GM21737 (cell line): ENCODE data around the gene PDZD7.

Experiments
- ATAC-seq: cut with Tn5 transposase; IDR thresholded peaks from one replicate; pipeline ENCODE4 v1.9.1; 2021; ENCODE audit warnings: mild to moderate bottlenecking, moderate library complexity; ENCODE audit not compliant: unreplicated experiment

The PDZD7 gene

DNA sequence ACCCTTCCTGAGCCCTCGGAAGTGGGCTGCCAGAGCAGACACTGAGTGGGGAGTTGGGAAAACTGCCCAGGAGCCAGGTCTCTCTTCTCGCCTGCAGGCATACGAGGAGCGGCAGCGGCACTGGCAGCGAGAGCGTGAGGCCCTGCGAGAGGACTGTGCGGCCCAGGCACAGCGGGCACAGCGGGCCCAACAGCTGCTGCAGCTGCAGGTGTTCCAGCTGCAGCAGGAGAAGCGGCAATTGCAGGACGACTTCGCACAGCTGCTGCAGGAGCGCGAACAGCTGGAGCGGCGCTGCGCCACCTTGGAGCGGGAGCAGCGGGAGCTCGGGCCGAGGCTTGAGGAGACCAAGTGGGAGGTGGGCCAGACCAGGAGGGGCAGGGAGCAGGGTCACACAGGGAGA lies 25.6 kb downstream of the PDZD7 start:
- no peak for ATAC-seq

DNA sequence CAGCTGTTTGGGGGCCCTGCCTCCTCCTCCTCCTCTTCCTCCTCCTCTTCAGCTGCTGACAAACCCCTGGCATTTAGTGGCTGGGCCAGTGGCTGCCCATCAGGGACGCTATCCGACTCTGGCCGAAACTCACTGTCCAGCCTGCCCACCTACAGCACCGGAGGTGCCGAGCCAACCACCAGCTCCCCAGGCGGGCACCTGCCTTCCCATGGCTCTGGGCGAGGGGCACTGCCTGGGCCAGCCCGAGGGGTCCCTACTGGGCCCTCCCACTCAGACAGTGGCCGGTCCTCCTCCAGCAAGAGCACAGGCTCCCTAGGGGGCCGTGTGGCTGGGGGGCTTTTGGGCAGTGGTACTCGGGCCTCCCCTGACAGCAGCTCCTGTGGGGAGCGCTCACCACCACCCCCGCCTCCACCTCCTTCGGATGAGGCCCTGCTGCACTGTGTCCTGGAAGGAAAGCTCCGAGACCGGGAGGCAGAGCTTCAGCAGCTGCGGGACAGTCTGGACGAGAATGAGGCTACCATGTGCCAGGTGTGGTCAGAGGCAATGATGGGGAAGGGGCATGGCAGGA lies 27.2 kb downstream of the PDZD7 start:
- ATAC-seq, result no peak

DNA sequence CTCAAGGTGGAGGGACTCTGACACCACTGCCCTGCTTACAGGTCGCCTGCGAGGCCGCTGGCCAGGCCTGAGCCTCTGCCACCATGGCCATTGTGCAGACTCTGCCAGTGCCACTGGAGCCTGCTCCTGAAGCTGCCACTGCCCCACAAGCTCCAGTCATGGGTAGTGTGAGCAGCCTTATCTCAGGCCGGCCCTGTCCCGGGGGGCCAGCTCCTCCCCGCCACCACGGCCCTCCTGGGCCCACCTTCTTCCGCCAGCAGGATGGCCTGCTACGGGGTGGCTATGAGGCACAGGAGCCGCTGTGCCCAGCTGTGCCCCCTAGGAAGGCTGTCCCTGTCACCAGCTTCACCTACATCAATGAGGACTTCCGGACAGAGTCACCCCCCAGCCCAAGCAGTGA lies 28.5 kb downstream of the PDZD7 start:
- ATAC-seq, result no peak

DNA sequence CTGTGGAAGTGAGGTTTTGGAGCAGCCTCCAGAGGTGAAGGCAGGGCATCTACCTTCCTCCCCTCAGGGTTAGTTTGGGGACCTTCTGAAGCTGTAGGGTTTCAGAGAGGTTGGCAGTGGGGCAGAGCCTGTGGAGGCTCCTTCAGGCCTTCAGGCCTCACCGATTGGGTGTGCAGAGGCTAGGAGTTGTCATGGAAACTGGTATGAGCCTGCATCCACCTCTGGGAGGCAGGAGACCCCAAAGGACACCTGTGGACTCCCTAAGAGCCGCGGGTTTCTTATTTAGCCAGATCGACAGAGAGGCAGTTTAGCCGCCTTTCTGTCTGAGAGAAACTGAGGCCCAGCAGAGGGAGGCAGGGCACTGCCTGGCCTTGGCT lies 29.3 kb downstream of the PDZD7 start:
- no peak for ATAC-seq

DNA sequence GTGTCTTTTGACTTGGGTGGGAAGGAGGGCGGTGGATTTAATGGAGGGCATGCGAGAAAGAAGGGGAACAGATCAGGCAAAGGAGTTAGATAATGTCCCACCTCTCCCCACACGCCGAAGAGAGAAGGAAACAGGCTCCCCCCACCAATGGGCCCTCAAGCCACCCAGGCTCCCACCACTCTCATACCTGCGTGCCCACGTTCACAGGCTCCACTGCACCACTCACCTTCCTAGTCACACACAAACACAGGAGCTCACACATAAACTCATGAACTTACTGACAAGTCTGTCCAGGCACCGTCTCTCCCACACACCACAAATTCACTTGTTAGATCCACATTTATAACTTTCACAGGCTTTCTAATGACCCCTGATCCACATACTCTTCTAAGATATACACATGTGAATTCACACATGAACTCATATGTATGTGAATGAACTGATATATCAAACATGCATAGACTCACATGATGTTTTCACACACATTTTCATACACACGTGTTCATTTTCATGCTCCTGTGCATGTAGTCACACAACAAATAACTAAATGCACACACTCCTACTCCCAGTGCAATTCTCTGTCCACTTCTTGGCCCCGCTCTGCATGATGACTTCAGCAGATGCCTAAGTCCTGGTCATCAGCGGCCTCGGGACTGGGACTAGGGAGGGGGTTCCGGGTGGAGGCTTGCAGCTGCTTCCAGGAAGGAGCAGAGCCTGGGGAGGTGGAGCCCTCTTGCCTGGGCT lies 29.8 kb downstream of the PDZD7 start:
- no peak for ATAC-seq

DNA sequence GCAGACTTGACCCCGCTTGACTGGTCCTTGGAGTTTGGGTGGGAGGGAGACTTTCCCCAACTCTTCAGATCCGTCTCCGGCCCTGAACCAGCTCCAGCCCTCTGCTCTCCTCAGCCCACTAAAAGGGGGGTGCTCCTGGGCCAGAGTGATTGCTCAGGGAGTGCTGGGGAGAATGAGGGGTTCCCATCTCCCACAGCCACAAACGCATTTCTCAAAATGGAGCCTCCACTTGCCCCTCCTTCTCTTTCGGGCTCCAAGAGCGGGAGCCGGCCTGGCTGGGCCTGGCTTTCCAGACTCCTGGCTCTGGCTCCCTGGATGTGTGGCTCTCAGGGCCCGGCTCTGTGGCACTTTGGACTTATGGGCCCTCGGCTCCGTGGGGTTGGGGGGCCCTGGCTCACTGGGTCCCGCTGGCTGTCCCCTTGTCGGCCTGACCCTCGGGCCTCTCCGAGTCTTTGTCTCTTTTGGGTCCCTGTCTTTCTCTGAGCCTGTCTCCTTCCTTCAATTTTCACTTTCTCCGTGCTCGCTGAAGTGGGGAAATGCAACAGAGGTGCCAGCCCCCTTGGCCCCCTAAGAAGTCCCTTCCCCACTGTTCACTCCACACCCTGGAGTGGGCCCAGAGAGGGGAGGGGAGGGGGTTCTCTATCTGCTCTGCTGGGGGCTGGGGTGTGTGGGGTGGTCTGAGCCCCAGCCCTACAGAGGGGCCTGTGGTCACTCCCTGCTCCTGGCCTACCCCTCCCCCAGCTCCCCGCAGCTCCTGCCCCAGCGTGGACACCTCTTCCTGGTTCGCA lies 30.6 kb downstream of the PDZD7 start:
- no peak for ATAC-seq

DNA sequence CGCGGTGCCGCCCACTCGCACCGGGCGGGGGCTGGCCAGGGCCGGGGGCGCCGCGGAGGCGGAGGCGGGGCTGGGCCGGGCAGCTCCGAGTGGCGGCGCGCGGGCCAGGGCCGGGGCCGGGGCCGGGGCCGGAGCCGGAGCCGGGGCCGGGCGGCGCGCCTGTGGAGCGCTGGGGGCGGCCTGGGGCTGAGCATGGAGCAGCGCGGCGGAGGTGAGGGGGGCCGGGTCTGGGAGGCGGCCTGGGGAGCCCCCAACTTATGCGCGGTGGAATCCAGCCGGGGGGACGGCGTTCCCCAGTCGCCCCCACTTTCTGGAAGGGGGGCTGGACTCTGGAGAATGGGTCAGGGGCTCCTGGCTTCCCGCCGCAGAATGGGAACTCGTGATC lies 31.2 kb downstream of the PDZD7 start, which contains the start of gene LZTS2:
LZTS2 (plus strand) TSS at position 67 of the 385 bp plus-strand sequence. CDS start 2,731 bp downstream, outside the sequence.
- ATAC-seq, result no peak

DNA sequence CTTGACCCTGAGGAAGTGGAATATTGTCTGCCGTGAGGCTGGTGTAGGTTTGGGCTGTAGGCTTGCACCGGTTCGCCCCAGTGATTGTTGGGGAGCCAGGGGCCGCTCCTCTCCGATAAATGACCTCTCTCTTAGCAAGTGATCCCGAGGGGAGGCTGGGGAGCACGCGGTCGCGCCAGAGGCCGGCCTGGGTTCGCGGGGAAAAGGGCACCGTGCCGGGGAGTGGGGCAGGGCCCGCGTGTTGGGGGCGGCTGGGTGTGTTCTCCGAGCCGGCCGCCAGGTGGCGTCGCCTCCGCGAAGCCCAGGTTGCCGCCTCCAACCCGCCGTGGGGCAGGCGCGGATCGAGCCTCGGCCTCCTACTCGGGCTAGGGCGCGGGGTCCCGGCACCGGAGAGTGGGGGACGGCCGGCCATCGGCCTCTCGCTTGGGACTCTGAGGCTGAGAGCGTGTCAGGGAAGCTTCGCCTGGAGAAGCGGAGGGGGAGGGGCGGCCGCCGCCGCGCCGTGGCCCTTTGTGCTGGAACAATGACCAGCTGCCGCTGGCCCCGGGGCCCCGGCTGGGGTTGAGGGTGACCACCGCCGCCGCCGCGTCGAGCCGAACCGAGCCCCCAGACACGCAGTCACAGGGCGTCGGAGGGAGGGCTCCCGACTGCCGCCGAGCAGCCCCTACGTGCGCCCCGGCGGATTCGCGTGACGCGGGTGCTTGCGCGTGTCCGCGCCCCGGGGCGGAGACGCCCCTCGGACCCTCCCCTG lies 31.8 kb downstream of the PDZD7 start:
- ATAC-seq, result peak; percentile 41

DNA sequence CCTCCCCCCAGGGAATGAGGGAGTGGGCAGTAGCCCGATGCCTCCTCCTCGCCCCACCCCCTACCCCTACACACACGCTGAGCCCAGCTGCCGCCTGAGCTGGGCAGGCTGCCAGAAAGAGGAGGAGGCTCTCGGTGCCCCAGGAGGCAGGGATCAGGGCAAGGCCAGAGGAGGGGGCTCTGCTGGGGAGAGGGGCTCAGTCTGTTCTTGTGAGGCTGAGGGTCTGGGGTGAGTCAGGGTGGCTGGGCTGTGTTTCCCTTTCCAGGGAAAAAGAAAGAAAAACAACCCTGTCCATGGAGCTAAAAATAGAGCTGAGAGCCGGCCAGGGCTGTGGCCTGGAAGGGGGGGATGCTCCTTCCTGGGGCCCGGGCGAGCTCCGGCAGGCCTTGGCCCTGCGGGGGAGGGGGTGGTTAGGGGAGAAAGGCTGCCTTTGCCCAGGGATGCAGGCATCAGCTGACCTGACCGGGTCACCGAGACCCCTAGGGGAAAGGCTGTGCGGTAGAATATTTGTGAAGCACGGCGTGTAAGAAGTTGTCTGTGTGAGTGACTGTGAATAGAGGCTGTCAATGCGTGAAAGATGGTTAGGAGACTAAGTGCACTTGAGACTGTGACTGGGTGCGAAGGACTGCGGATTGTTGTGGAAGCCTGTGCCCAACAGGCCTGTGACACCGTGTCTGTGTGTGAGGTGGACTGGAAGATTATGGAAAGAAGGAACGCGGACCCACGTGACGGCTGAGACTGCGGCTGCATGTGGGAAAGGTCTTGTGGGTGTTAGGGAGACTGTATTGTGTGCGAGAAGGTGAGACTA lies 32.5 kb downstream of the PDZD7 start:
- peak; percentile 18 for ATAC-seq

DNA sequence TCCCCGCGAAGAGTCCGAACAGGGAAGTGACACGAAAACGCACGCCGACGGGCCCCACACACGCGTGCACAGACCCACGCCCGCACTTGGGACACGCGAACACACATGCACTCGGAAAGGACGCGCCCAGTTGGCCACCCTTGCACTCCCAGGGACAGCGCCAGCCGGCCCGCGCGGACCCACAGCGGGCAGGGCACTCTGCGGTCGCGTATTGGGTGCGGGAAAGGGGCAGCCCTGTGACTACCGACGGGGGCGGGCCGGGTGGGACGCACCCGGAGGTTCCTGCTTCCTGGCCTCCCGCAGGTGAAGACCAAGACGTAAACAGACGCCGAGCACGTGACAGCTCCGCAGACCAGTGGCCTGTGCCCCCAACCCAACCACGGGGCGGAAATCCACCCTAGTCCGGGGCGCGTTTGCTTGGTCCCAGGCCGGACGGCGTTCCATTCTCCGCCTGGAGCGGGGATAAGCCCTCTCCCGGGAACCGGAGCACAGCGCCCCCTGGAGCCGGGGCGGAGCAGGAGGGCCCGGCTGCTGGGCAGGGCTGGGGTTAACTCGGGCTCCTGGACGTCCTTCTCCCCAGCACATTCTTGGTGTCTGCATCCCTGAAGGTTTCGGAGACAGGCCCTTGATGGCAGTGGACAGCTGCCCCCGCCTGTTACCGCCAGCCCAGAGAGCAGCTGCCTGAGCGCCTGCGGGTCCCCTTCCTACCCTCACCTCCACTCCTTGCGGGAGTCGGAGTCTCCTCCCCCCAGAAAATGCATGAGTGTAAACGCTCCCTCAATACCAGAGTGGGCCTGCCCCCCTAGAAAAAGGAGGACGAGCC lies 33.4 kb downstream of the PDZD7 start:
- ATAC-seq, result peak; percentile 32

DNA sequence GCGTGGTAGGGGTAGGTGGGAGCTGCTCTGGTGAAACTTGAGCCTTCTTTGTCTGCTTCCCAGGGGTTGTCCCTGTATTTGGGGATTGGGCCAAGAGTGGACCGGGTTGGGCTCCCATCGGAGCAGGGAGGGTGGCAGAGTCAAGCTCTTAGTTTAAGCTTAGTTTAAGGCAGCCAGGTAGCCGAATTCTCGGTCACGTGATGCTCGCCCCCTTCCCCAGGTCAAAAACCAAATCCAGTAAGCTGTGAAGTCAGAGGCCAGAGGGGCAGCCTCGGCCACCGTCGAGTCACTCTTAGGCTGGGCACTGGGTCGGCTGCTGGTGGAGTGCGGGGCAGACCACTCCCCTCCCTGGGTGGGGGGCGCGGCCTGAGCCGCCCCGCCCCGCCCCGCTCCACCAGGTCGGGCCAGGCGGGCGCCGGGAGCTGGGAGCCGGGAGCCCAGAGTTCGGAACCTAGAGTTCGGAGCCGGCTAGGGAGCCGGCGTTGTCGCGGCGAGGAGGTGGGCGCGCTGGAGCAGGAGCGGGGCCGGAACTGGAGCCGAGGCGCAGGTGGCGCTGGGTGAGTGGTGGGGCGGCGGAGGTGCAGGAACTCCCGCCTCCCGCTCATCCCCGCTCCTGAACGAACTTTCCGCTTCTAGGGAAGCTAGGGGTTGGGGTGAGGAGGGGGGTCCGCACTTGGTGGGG lies 34.1 kb downstream of the PDZD7 start:
- no peak for ATAC-seq

DNA sequence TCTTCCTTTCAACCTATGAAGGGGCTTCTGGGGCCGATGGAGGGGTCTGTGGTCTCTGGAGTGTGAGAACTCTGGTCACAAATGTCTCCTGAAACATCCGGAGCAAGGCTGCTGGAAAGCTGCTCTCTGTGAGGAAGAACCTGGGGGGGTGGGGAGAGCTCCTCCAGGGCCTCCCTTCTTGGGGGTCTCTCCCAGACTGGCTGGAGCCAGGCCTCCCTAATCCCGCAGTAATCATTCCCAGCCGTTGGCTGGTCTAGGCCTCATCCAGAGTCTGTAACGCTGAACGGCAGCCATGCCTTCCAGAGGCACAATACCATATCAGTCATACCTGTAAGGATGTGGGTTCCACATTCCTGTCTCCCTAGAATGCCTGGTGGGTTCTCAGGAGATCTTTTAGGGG lies 35.7 kb downstream of the PDZD7 start:
- ATAC-seq, result no peak

DNA sequence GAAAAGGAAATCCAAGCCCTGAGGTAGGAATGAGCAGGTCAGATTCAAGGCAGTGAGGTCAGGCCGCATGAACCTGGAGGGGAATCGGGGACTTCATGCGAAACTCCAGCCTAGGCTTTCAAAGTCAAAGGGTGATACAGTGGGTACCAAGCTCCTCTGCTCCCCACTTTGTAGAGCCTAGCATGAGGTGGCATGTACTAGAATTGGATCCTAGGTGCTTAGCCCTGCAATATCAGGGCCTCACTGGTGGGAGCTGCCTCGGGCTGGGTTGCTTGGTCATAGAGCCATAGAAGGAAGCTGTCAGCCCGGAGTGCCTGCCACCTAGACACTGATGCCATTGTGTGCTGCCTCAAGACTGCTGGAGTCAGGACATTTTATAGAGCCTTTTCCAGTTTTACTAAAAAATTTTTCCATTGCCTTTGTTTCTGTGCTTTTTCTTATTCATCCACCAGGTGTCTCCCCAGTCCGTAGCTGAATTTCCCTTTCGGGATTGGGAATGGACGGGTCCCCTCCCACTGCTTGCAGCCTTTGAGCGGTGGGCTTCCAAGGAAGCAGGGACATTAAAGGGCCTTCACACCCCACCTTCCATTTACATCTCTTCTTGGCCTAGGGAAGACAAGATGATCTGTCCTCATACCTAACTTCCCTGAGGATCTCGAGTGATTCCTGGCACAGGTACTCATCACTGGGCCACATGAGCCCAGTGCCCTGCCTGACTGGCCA lies 36.8 kb downstream of the PDZD7 start:
- no peak for ATAC-seq

DNA sequence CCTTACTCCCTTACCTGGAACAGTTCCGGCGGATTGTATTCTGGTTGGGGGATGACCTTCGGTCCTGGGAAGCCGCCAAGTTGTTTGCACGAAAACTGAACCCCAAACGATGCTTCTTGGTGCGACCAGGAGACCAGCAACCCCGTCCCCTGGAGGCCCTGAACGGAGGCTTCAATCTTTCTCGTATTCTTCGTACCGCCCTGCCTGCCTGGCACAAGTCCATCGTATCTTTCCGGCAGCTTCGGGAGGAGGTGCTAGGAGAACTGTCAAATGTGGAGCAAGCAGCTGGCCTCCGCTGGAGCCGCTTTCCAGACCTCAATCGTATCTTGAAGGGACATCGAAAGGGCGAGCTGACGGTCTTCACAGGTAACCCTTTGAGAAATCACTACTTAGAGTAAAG lies 41.8 kb downstream of the PDZD7 start:
- ATAC-seq, result no peak

DNA sequence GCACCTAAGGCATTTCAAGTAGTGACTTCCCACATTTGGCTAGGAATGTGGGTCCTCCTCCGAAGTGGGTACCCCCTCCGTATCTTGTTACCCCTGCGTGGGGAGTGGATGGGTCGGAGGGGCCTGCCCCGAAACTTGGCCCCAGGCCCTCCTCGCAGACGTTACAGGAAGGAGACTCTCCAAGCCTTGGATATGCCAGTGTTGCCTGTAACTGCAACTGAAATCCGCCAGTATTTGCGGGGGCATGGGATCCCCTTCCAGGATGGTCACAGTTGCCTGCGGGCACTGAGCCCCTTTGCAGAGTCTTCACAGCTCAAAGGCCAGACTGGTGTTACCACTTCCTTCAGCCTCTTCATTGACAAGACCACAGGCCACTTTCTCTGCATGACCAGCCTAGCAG lies 42.8 kb downstream of the PDZD7 start:
- ATAC-seq, result no peak

DNA sequence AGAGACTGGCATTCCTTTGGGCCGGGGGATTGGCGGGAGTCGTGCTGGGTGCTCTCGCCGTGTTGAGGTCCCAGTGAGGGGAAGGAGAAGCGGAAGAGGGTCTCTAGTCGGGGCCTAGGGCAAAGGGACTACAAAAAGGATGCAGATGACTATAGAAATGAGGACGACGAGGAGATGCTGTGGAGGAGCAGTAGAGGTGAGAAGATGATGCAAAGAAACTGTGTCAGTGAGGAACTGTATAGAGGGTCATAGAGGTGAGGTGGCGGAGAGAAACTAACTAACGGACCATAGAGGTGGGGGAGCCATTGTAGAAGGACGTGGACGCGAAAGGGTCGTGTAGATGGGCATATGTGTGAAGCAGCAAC lies 43.3 kb downstream of the PDZD7 start:
- ATAC-seq, result no peak

DNA sequence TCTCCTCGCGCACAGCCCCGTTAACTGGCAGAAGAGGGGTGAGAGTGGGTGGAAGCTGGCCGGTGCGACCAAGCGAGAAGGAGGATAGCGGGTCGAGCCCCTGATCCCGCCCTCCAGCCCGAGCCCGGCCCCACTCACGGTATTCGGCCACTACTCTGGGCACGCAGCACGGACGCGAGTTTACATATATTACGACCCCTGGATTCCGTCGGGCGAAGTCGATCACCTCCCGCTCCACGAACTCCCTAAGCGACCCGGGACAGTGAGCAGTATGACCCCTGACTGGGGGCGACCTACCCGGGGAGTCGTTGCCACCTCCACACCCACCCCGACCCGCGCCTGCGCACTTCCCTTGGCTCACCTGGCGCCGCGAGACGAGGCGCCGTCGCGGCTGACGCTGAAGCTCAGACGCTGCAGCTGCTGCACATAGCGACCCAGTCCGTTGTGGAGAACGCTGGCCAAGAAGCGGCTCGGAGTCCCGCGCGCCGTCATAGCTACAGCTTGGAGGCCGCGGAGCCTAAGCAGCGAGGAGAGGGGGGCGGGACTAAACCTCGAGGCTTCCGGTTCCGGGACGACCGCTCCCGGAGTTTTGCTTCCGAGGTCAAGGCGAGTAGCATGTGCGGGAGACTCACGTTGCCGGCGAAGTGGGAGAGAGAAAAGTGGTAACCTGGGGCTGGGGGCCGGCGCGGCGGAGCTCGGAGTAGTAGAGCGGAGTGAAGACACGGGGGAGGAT lies 43.8 kb downstream of the PDZD7 start, which contains the start of the genes MRPL43 and TWNK:
MRPL43 (minus strand) TSS at position 546 of the 733 bp plus-strand sequence; CDS start at position 492, 54 bp downstream.
TWNK (plus strand) TSS at position 592 of the 733 bp plus-strand sequence. CDS start 668 bp downstream, outside the sequence.
- peak; percentile 75 for ATAC-seq

DNA sequence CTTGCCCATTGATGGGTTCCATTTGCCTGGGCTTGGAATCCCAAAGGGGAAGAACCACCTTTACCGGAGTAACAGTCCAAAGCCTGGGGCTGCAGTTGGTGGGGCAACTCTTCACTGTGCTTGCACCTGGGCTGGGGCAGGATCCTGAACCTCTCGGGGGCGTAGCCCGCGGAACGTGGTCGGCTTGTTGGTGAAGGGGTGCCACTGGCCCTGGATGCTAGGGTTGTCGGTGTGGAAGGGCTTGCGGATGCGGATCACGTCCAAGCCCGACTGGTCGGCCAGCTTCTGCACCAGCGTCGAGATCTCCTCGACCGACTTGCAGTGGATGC lies 44.3 kb downstream of the PDZD7 start:
- ATAC-seq, result no peak
